GM19351 (cell line): ENCODE data around the gene KRT7.

Source experiments
- ATAC-seq: cut with Tn5 transposase; IDR thresholded peaks from one replicate; pipeline ENCODE4 v1.9.1; 2021; ENCODE audit warnings: mild to moderate bottlenecking, moderate library complexity; ENCODE audit not compliant: unreplicated experiment

The KRT7 gene

DNA sequence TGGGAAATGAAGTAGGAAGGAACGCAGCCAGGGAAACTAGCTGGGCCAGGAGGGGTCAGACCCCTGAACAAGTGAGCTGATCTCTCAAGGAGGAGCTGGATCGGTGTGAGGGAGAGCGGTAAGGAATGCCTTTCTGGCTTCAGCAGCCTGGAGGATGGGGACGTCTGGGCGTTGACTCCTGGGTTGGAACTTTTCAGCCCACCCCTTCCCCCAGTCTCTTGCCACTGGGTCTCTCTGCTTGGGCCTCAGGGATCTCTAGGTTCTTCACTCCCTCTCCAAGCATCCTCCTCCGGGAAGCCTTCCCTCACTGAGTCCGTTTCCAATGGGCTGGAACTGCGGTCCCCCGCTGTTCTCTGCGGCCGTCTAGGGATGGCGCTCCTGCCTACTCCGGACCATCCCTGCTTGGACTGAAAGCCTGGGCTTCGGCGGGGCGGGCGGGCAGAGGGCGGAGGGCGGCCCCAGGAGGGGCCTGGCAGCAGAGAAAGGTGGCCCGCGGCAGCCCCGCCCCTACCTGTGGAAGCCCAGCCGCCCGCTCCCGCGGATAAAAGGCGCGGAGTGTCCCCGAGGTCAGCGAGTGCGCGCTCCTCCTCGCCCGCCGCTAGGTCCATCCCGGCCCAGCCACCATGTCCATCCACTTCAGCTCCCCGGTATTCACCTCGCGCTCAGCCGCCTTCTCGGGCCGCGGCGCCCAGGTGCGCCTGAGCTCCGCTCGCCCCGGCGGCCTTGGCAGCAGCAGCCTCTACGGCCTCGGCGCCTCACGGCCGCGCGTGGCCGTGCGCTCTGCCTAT, at the start of gene KRT7:
Gene KRT7, plus strand, starts transcription at position 570 of the 788 bp plus-strand sequence. Its CDS starts 54 bp downstream, at position 624.
- no peak for ATAC-seq

DNA sequence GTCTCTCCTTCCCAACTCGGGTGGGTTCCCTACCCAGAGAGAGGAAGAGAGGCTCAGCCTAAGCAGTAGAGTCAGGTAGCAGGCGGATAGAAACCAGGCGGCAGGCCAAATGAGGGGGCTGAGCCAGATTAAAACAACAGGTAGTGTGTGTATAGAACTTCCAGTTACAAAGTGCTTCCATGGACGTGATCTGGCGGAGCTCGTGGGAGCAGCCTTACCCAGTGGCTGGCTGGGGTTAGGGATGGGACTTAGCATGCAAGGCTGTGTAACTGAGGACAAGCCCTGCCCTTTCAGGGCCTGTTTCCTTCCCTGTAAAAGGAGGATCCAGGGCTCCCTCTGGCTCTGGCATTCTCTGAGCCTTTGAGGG, 49.5 kb upstream of the KRT7 start:
- ATAC-seq, result no peak

- ATAC-seq, result no peak
Observed at GRCh38 chr12:52183971-52184370, 49.1 kb upstream of the KRT7 start.

DNA sequence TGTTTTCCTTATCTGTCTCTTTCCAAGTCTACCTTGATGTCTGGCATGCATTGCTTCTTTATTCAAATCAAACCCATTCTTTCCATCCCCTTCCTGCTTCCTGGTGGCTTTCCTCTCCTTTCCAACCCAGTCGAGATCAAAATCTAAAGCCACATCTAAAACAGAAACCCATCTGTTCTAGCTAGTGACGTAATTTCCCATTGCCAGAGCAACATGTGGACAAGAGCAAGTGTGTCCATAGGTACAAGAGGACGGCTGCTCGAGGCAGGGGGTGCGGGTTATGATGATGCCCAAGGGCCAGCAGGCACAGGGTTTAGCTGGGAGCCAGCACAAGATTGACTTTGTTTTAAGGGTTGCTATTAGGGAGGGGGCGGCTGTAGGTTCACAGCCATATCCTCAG, 48.2 kb upstream of the KRT7 start:
- no peak for ATAC-seq

DNA sequence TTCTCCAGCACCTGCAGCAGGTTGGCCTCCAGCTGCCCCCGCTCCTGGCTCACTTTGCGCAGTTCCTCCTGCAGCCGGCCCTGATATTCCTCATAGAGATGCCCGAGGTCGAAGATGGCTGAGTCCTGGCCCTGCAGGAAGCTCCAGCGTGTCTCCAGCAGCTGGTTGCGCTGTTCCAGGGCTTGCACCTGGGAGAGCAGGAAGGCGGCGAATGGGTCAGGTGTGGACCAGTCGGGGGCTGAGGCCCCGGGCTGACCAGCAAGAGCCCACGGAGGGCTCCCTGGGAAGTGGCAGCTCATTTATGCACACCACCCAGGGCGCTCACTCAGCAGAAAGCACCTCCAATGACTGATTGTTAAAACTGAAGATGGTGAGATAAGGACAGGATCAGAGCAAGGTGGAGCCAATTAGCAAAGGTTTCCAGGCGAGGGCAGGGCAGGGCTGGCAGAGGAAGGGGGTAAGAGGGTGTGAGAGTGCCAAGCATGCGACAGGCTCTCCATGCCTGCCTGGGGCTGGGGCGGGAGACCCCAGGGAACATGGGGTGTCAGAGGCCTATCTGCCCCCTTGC, 47.6 kb upstream of the KRT7 start:
- no peak for ATAC-seq

GRCh38 chr12:52186118-52186840, 46.8 kb upstream of the KRT7 start:
- no peak for ATAC-seq

GRCh38 chr12:52187206-52187605, 45.8 kb upstream of the KRT7 start:
- no peak for ATAC-seq

DNA sequence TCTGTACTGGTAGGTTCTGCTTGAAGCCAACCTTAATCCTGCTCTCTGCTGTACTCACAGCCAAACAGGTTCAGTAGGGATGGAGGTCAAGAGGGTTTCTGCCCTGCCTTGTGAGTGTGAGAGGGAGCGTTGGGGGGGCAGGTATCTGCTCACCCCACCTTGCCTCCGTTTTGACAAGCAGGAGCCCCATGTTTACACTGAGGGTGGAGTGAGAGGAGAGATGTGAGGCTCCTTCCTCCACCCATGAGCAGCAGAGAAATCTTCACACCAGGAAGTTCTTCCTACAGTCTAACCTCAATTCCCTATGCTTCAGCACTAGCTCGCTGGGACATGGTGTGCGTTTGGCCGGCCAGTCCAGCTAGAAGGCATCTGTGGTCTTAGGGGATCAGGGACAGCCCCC, 45.4 kb upstream of the KRT7 start:
- ATAC-seq, result no peak

- no peak for ATAC-seq
Observed at GRCh38 chr12:52188658-52189057, 44.4 kb upstream of the KRT7 start.

GRCh38 chr12:52189376-52190174, 43.5 kb upstream of the KRT7 start:
- ATAC-seq, result no peak

GRCh38 chr12:52190860-52191729, 41.9 kb upstream of the KRT7 start:
- ATAC-seq, result no peak

DNA sequence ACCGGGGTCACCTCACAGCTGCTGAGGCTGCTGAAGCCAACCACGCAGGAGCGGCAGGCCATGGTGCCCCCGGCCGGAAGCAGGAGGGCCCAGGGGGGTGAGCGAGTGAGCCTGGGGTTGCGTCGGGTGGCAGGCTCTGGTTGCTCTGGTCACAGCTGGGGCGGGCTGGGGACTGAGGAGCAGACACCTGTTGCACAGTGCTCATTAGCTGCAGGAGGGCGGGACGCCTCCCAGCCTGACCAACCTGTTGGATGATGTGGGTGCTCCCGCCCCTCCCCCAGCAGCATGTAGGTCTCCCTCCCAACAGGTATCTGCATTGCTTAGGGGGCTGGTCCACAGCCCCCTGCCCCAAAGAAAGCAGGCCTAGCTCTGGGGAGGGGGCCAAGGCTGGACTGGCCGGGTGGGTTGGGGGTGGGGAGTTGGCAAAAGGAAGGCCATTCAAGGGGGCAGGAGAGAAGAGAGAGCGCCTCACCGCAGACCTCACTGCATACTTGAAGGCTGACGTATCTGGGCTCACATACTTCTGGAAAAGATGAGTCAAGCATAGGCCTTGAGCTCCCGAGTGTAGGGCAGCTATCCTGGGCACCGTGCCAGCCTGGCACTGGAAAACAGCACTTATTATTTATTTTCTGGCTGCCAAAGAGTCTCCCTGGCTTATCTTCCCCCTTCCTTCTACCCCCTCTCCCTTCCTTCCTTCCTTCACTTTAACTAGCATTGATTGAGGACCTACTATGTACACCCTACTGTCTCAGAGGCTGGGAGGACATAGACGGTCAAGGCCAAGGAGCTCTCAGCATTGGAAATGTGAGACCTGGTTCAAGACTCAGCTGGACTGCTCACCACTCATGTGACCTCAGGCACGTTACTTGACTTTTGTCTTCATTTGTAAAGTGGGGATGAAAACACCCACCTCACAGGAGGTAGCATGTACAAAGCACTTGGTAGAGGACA, 40.9 kb upstream of the KRT7 start, which contains the start of gene KRT80:
Gene KRT80, minus strand, starts transcription at position 174 of the 951 bp plus-strand sequence. Its CDS starts 112 bp downstream, at position 62.
- ATAC-seq, result no peak

GRCh38 chr12:52193532-52193931, 39.5 kb upstream of the KRT7 start:
- ATAC-seq, result no peak

GRCh38 chr12:52193991-52194390, 39.1 kb upstream of the KRT7 start:
- no peak for ATAC-seq

DNA sequence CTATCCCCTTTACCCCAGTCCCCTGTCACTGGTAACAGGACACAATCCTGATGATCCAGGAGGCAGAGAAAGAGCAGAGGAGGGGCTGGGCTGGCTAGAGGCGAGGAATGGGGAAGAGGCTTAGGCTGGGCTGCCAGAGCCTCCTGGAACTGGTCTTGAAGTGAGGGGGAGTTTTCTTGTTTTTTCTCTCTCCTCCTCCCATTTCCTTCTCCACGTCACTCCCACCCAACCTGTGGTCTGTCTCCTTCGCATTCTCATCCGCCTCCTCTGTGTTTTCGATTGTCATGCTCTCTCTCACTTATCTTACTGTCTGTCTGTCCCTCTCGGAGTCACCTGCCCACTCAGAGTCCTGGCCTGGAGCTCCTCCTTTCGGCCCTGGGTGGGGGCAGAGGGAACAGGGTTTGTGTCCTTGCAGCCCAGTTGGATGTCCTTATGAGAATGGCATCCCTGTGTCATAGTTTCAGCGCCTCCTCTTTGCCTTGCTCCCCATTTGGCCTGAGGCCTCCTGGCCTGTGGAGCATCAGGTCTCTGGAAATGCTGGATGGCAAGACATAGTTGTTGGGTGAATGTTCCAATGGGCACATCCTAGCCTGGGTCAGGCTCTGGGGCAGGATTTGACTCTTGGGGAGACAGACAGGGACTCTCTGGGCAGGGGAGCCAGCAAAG, 37.8 kb upstream of the KRT7 start:
- no peak for ATAC-seq

DNA sequence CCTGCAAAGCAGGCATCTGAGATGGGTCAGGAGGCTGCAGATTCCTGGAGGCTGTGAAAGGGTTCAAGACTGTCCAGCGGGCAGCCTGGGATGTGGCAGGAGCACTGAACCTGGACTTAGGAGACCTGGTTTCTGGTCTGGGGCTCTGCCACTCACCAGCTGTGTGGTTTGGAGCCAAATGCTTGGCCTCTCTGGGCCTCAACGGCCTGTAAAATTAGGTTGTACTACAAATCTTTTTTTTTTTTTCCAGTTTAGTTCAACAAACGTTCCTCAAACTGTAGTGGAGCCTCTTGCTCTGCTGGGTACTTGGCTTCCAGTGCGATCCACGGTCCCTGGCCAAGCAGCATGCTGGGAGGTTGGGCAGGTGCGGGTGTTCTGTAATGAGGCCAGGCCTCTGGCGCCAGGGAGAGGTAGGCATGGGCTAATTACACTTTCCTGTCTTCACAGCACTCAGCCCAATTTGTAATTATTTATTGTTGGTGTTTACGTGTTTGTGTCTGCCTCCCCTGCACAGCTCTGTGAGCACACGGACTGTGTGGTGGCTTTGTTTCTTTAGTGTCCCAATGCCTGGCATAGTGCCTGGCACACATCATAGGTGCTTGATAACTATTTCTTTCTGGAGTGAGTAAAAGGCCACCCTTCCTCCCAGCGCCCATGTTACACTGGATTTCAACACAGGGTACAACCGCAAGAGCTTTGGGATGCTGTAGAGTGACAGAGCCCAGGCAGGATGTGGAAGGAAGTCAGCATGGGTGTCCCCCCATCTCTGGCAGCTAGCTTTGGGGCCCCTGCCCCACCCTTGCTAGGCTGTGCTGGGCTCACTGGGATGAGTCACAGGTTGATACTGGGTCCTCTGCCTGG, 35.4 kb upstream of the KRT7 start:
- no peak for ATAC-seq

DNA sequence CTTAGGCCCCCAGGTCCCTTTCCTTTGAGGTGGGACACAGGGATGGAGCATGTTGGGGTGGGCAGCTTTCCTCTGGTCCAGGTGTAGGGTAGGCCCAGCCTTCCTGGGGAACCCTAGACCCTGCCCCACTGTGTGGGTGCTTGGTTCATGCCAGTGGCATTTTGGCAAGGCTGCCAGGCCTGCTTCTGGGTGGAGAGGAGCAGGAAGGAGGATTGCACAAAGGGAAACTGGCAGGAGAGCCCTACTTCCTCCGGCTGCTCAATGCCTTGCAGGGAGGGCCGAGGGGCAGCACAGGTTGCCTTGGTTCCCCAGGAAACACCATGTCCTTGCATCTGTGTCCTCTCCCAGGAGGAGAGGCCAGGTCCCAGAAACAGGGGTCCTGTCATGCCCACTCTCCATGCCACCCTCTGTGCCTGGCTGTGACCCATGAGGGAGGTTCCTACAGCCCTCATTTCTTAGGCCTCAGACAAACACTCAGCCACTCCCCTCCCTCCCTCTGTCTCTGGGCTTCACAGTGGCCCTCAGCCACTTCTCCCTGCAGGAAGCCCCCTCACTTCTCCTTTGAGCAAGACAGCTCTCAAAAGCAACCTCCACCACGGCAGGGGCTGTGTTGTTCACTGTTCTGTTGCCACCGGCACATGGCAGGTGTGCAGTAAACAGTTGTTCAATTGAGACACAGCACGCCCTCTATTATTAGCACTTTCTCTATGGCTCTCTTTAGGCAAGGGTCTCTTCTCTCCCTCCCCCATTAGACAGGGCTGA, 34.4 kb upstream of the KRT7 start:
- ATAC-seq, result no peak
